OCI-LY7 (cell line): ENCODE measurements around the gene MAN1A1. TPM values are rescaled to one million over a fixed set of nuclear protein-coding genes. Genes with fewer than 3 reads are reported as not detected.

Experiments used
- BruUV-seq: library from RNA; stranded (reverse); fragments of 400-500 nt; replicated peaks from 2 replicates; lab custom pipeline; 2021; lab: Mats Ljungman, UMichigan
- CTCF ChIA-PET: fragments of 300-600 bp; sonication (Branson Sonifier 250); formaldehyde crosslinking; loops from one replicate; lab custom pipeline; 2022; ENCODE audit warnings: antibody characterized with exemption; ENCODE audit not compliant: unreplicated experiment; lab: Charles Lee
- POLR2A ChIA-PET: fragments of 300-600 bp; sonication (Branson Sonifier 250); formaldehyde crosslinking; loops from one replicate; lab custom pipeline; 2022; ENCODE audit warnings: antibody characterized with exemption; lab: Charles Lee
- DNase-seq: peaks from one replicate; pipeline ENCODE4 v3.0.0-alpha.2; 2015; ENCODE audit warnings: low spot score
- H2AFZ ChIP-seq: fragments of 200-600 bp; sonication (generic), shearing (Covaris generic); 2 replicates; pipeline ENCODE4 v1.6.1; 2014; ENCODE audit warnings: mild to moderate bottlenecking, antibody characterized with exemption, low read length, moderate library complexity
- H3K27ac ChIP-seq: fragments of 200-600 bp; sonication (generic); 2 replicates; pipeline ENCODE4 v1.5.1; 2014; ENCODE audit warnings: mixed run types, low read depth, mild to moderate bottlenecking, moderate library complexity, low read length, inconsistent platforms; ENCODE audit not compliant: poor library complexity, severe bottlenecking
- H3K36me3 ChIP-seq: fragments of 200-600 bp; sonication (generic); 2 replicates; pipeline ENCODE4 v1.6.1; 2014; ENCODE audit warnings: mild to moderate bottlenecking, antibody characterized with exemption, low read length, moderate library complexity, mixed read lengths; ENCODE audit not compliant: insufficient read depth
- H3K4me1 ChIP-seq: fragments of 200-600 bp; sonication (generic); 2 replicates; pipeline ENCODE4 v1.5.1; 2014; ENCODE audit warnings: mild to moderate bottlenecking, low read length; ENCODE audit not compliant: insufficient read depth, poor library complexity, severe bottlenecking
- H3K4me2 ChIP-seq: fragments of 200-600 bp; sonication (generic); 2 replicates; pipeline ENCODE4 v1.6.1; 2014; ENCODE audit warnings: mild to moderate bottlenecking, low read length
- H3K4me3 ChIP-seq: fragments of 200-600 bp; sonication (generic); 2 replicates; pipeline ENCODE4 v1.5.1; 2014; ENCODE audit warnings: mild to moderate bottlenecking, low read depth, low read length; ENCODE audit not compliant: poor library complexity, severe bottlenecking
- H3K79me2 ChIP-seq: fragments of 200-600 bp; sonication (generic); 2 replicates; pipeline ENCODE4 v1.6.1; 2016; ENCODE audit warnings: low read depth, mild to moderate bottlenecking, low read length, moderate library complexity, mixed read lengths; ENCODE audit not compliant: insufficient read depth
- H3K9me2 ChIP-seq: fragments of 200-600 bp; sonication (generic); 2 replicates; pipeline ENCODE4 v1.6.1; 2016; ENCODE audit warnings: mild to moderate bottlenecking, low read length, mixed read lengths; ENCODE audit not compliant: insufficient read depth
- H3K9me3 ChIP-seq: fragments of 200-600 bp; sonication (generic); 2 replicates; pipeline ENCODE4 v1.6.1; 2014; ENCODE audit warnings: mild to moderate bottlenecking, mixed run types, low read length, mixed read lengths
- H4K20me1 ChIP-seq: fragments of 200-600 bp; sonication (generic); 2 replicates; pipeline ENCODE4 v1.6.1; 2014; ENCODE audit warnings: mild to moderate bottlenecking, antibody characterized with exemption, low read length, moderate library complexity, mixed read lengths; ENCODE audit not compliant: insufficient read depth
- EZH2phosphoT487 ChIP-seq: fragments of 200-600 bp; sonication (generic); IDR thresholded peaks from 2 replicates; pipeline ENCODE4 v1.6.1; 2018; ENCODE audit warnings: low read depth, borderline replicate concordance, mild to moderate bottlenecking, mixed run types, antibody characterized with exemption, low read length, moderate library complexity, mixed read lengths
- intact Hi-C: fragments of 100-400 bp; cut with micrococcal nuclease; formaldehyde crosslinking; loops from one replicate; pipeline ENCODE4 v1.10.0; 2022; ENCODE audit not compliant: unreplicated experiment
- total RNA-seq, 2 experiments: library from RNA; depleted of rRNA in 1 of 2; stranded (reverse); fragments of >200 nt in 1 of 2; shearing (Covaris generic) in 1 of 2; gene quantifications; 2 replicates each; pipeline ENCODE4 v1.2.3, GENCODE V29; 2014 to 2022
- TF ChIP-seq, protein P1 (sequence below): fragments of 200-600 bp; sonication (generic); conservative IDR thresholded peaks from 2 replicates; pipeline ENCODE4 v1.5.1; 2014; ENCODE audit warnings: mild to moderate bottlenecking, antibody characterized with exemption, low read length, moderate library complexity, mixed read lengths

The MAN1A1 gene
- total RNA-seq, 2 experiments from 2014 or later: 72.4 to 74.3 TPM

DNA sequence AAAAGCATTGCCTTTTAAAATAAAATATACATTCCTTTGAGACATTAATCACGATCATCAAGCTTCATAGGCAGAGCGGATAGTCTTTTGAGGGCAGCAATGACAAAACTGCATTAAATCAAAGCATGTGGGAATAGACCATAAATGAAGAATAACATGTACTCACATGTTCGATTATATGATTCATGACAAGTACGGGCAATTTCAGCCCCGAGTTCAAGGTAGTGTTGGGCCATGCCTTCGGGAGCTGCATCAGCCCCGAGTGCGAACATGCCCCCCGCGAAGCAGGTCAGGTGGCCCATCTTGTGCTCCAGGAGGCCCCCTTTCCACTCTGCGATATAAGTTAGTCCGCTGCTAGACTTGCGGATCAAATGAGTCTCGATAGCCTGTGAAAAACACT, 160.1 kb downstream of the MAN1A1 start:
- H3K36me3 ChIP-seq: peaks cover 99% of the 10 kb centered on the region
- no peaks in the 10 kb centered on the region for H3K79me2 ChIP-seq
- no peaks in the 10 kb centered on the region for H3K9me2 ChIP-seq
- no peak overlapping the region for H3K27ac ChIP-seq
- TF ChIP-seq EZH2phosphoT487: no peak
- TF ChIP-seq, protein P1, sequence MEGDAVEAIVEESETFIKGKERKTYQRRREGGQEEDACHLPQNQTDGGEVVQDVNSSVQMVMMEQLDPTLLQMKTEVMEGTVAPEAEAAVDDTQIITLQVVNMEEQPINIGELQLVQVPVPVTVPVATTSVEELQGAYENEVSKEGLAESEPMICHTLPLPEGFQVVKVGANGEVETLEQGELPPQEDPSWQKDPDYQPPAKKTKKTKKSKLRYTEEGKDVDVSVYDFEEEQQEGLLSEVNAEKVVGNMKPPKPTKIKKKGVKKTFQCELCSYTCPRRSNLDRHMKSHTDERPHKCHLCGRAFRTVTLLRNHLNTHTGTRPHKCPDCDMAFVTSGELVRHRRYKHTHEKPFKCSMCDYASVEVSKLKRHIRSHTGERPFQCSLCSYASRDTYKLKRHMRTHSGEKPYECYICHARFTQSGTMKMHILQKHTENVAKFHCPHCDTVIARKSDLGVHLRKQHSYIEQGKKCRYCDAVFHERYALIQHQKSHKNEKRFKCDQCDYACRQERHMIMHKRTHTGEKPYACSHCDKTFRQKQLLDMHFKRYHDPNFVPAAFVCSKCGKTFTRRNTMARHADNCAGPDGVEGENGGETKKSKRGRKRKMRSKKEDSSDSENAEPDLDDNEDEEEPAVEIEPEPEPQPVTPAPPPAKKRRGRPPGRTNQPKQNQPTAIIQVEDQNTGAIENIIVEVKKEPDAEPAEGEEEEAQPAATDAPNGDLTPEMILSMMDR: no peak
- H3K4me2 ChIP-seq: no peak overlapping the region
- no peaks in the 10 kb centered on the region; the same call in 1 of the 2 replicates for H4K20me1 ChIP-seq
- H2AFZ ChIP-seq: no peak overlapping the region
- no peaks in the 10 kb centered on the region for H3K9me3 ChIP-seq
- no peak overlapping the region for H3K4me3 ChIP-seq
- DNase-seq: no peak
- H3K4me1 ChIP-seq: no peaks in the 10 kb centered on the region
- BruUV-seq: no TSS peak
- ChIA-PET CTCF (no interaction called here), POLR2A (no interaction called here)
- intact Hi-C loops: no loop called here

- ChIA-PET POLR2A (interaction anchor here (0.6 to 2.4 kb wide), 3 partner anchors 11 to 907 kb away, joined by 3 to 8 read pairs (median 4); no protein-coding TSS in a partner anchor), CTCF (no interaction called here)
- no peak for TF ChIP-seq EZH2phosphoT487
- TF ChIP-seq, protein P1: no peak
- Histone ChIP-seq H3K9me2 (no peaks in the 10 kb centered on the region), H3K4me2 (no peak overlapping the region), H3K27ac (no peak overlapping the region), H2AFZ (no peak overlapping the region), H3K36me3 (peaks cover 99% of the 10 kb centered on the region), H3K4me3 (no peak overlapping the region), H3K79me2 (no peaks in the 10 kb centered on the region; the same call in 1 of the 2 replicates), H3K9me3 (no peaks in the 10 kb centered on the region), H4K20me1 (peaks cover 5% of the 10 kb centered on the region; the same call in 1 of the 2 replicates), H3K4me1 (no peaks in the 10 kb centered on the region)
- DNase-seq: no peak
- no TSS peak for BruUV-seq
- intact Hi-C loops: no loop called here
Measured at GRCh38 chr6:119187596-119187995, 162.0 kb downstream of the MAN1A1 start.

DNA sequence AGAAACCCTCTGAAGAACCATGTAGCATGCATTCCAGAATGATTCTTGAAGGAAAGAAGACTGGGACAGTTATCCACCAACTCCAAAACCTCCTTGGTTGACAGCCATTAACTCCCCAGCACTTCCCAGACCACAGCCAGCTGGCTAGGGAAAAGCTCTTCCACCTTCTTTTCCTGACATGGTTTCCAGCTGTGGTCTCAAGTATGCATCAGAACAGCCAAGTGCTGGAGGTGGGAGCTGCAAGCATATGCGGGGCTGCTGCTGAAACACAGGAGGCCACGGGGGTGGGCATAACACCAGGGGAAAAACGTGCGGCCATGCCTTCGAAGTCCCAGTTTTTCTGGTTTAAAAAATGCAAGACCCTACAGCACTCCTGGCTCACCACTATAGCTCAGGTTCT, 163.1 kb downstream of the MAN1A1 start:
- Histone ChIP-seq H3K9me2 (no peaks in the 10 kb centered on the region), H3K4me2 (no peak overlapping the region), H4K20me1 (peaks cover 5% of the 10 kb centered on the region; the same call in 1 of the 2 replicates), H2AFZ (no peak overlapping the region), H3K9me3 (no peaks in the 10 kb centered on the region), H3K27ac (no peak overlapping the region), H3K4me1 (no peaks in the 10 kb centered on the region), H3K36me3 (peaks cover 99% of the 10 kb centered on the region), H3K4me3 (no peak overlapping the region), H3K79me2 (no peaks in the 10 kb centered on the region; the same call in 1 of the 2 replicates)
- BruUV-seq: no TSS peak
- CTCF ChIA-PET: no interaction called here
- POLR2A ChIA-PET: interaction anchor here (1.0 to 2.4 kb wide), 2 partner anchors 9 to 22 kb away, joined by 3 to 8 read pairs; no protein-coding TSS in a partner anchor
- no peak for DNase-seq
- TF ChIP-seq, protein P1: no peak
- TF ChIP-seq EZH2phosphoT487: no peak
- intact Hi-C loops: no loop called here
